ENCODE results near the gene OPHN1.

The OPHN1 gene

GRCh38 chrX:68254738-68255645 is 178.3 kb downstream of the OPHN1 start:
- no peak for DNase-seq (ENCODE audit: low read depth, low spot score)

DNA sequence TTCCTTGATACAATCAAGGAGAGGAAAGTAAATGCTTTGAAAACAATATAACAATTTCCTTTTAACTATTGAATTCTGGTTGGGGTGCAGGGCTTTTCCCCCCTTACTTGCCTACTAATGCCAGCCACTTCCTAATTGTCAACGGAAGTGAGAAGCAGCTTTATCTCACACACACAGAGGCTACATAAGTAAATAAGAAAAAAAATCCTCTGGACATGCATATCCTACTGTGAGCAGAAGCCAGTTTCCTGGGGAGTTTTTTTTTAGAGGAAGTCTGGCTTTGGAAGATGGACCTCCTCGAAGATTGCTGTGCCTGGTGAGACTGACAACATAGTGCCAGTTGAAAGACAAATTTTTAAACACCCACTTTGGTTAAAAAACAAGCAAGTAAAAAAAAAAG is 180.6 kb downstream of the OPHN1 start:
- no peak for DNase-seq (ENCODE audit: low read depth, low spot score)

- DNase-seq (ENCODE audit: low read depth, low spot score): no peak
These were observed 183.4 kb downstream of the OPHN1 start for GRCh38 chrX:68249903-68250302.

- DNase-seq (ENCODE audit: low read depth, low spot score): no peak
These were observed 183.9 kb downstream of the OPHN1 start for GRCh38 chrX:68249401-68249831.

DNA sequence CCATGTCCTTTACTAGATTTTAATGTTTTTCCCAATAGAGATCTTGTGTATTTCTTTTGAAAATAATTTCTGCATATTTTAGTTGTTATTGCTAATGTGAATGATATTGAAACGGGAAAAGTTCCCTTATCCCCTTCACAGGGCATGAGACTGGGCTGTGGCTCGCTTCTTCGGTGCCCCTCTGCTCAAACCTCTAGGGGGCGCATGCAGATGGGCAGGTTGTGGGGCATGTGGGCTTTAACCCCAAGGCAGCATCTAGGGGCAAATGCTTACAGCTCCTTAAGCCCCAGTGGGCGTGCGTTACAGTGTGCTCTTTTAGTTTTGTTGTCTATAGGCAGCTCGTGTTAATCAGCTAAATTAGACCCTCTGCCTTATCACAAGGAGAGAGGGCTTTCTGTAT is 194.7 kb downstream of the OPHN1 start:
- DNase-seq (ENCODE audit: low read depth, low spot score): no peak

DNA sequence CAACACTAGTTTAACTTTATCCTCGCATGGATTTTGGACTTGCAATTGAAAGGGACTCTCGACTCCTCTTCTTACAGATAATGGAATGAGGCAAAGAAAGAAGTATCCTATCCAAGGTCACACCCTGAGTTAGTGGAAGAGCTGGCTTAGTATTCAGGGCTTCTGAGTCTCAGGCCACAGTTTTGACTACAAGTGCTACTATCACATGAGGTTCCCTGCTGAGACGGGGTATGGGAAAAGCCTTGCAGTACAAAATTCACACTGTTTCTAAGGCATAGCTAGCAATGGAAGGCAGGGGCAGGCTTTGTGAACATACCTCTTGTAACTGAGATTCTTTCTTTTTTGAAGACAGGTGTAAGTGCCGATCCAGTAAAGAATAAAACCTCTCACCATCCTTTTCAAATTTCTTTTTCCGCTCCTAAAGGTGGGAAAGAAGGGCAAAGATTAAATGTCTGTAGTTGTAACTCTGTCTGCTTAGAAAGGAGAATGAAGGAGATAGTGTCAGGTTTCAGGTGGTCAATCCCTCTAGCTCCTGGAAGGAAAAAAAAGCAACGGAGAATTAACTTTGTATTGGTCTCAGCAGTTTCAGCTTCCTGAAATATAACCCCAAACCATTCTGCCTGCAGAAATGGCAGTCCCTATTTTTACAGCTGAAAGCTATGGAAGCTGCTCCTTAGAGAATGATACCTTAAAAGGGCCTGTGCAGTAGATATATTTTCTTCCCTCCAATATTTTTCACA is 199.0 kb downstream of the OPHN1 start:
- no peak for DNase-seq (ENCODE audit: low read depth, low spot score)

DNA sequence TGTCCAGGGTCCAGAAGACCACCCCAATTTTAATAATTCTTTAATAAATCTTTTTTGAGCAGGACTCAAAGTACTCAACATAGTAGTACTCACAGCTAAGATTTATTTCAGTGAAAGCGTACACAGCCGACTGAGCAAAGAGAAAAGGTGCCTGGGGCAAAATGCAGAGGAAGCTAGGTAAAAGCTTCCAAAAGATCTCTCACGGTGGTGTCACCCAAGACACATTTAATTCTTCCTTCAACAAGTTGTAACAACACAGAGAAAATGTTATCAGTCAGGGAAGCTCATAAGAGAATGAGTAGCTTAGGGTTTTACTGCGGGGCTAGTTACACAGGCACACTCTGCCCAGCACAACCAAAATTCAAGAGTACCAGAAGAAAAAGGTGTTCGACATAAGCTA is 201.1 kb downstream of the OPHN1 start:
- no peak for DNase-seq (ENCODE audit: low read depth, low spot score)

DNA sequence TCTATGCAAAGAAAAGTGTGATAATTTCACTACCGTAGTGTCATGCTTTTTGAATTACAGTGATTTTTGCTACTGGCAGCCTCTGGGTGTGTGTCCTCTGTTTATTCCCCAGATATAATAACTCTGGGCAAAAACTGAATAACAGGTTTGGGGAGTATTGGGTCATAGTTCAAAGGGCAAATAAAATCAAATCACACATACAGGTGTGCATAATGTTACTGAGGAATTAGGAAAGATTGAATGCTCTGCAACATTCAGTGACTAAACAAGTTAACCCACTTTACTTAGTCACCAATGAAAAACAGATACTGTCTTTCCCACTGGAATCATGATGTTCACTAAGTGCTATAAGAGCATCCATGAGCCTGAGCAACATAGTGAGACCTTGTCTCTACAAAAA is 224.3 kb downstream of the OPHN1 start:
- no peak for DNase-seq (ENCODE audit: low read depth, low spot score)

GRCh38 chrX:68204521-68205038 is 228.7 kb downstream of the OPHN1 start:
- no peak for DNase-seq (ENCODE audit: low read depth, low spot score)

DNA sequence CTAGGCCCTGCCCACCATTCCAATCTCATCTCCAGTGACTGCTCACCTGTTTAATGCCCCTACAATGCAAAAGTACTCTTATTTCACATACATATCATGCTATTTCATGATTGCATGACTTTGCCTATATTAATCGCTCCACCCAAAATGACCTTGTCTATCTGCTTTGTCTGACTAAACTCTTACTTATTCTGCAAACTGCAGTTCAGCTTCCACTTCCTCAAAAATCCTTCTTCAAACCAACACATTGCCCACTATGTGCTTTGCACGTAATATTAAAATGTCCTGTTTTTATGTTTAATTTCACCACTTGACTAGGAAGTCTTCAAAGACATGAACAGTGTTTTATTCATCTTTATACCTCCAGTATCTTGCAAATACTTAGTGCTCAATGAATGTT is 229.6 kb downstream of the OPHN1 start:
- DNase-seq (ENCODE audit: low read depth, low spot score): no peak

- DNase-seq (ENCODE audit: low read depth, low spot score): no peak
These were observed 230.1 kb downstream of the OPHN1 start for GRCh38 chrX:68203211-68203610.

GRCh38 chrX:68199062-68199848 is 234.0 kb downstream of the OPHN1 start:
- no peak for DNase-seq (ENCODE audit: low read depth, low spot score)

DNA sequence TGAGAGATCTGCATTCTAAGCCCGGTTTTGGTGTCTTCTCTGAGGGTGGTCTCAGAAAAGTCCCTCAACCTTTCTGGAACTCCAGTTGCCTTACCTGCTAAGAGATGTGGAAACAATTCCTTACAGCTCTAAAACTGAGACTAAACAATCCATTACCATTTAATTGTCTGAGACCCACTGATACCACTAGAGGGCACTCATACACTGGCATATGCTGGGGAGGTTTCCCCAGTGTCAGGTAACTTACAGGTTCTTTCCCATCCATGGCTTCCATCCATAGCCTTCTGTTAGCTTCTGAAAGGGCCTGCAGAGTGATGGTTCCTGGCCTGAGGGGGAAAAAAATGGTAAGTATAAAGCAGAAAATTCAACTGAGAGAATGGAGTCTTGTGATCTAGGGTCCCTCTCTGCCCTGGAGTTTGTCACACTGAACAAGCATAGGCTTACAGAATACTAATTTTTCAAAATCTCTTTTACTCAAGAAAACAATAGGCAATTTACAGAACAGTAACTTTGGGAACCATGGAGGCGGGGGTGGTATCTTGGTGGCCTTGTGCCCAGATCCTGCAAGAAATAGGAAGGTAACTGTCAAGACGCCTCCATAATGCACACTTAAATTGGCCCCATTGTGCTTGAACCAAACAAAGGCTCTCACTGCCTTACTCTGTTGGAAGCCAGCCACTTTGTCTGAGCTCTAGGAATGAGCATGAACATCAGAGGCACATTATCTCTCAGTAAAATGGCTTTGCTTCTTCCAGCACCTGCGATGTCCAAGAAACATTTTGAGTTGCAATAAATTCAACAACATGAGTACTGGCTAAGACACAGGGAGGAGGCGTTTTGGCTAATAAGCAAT is 236.1 kb downstream of the OPHN1 start:
- no peak for DNase-seq (ENCODE audit: low read depth, low spot score)

DNA sequence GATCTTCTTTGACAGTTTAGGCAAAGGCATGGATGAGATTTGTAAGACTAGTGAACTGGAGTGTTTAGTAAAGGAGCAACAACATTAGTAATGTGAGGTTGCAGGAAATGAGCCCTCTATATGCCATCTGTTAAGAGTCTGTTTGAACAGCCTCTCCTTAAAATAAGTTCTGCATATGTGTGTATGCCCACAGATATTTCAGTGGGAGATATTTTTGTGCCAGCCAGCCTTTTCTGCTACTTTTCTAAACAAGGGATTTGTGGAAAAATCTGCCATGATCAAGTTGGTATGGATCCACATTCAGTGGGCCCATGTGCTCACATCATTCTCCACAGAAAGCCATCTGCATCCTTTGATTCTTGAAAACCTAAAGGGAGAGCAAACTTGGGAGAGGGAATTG is 237.7 kb downstream of the OPHN1 start:
- DNase-seq (ENCODE audit: low read depth, low spot score): no peak

DNA sequence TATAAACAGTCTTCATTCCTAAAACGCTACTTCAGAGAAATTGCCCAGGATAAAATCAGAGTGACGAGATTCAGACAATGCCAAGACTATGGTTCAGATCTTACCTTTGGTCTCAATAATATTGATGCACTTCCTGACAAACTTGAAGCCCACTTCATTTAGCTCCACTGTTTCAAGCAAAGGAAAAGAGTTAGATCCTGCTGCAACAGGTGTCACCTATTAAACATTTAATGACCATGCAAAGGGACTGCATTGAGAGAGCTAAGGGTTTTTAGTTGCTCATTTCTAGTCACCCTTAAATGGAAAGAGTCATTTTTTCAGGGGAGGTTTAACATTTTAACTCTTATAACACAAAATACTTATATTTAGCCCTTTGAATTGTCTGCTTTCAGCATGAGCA is 239.5 kb downstream of the OPHN1 start:
- DNase-seq (ENCODE audit: low read depth, low spot score): no peak

DNA sequence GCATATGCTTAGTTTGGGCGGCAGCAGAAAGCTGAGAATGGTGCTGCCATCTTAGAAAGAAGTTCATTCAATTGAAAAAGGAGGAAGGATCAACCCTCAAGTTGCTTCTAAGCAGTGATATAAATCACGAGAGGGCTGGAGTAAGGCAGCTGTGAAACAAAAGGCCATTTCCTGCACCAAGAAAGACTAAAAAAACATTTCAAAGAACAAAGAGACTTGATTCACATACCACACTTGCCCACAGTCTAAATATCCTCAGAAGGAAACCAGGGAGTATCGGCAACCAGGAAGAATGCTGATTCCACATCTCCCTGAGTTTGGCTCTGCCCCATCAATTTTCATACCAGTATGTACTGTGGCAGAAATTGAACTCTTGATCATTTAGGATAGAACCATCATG is 240.1 kb downstream of the OPHN1 start:
- DNase-seq (ENCODE audit: low read depth, low spot score): no peak

GRCh38 chrX:68190799-68191198 is 242.5 kb downstream of the OPHN1 start:
- DNase-seq (ENCODE audit: low read depth, low spot score): no peak

DNA sequence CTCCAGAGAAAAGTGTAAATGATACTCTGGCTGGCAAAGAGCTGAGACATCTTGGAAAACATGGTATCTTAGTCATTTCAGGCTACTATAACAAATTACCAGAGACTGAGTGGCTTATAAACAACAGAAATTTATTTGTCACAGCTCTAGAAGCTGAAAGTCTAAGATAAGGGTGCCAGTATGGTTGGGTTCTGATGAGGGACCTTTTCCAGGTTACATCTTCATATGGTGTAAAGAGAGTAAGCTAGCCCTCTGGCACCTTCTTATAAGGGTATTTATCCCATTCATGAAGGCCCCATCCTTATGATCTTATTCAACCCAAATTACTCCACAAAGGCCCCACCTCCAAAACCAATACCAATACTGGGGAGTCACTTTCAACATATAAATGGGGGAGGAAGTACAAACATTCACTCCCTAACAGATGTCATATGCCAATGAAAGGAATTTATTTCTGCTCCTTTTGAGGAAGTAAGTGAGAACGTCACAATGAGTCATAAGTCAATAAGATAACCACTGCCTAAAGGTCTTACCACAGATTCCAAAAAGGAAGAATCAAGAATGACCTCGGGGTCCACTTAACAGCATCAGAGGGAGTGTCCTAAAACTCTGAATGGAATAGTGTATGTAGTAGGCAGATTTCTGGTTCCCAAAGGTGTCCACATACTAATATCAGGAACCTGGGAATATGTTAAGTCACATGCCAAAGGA is 246.6 kb downstream of the OPHN1 start:
- no peak for DNase-seq (ENCODE audit: low read depth, low spot score)

DNA sequence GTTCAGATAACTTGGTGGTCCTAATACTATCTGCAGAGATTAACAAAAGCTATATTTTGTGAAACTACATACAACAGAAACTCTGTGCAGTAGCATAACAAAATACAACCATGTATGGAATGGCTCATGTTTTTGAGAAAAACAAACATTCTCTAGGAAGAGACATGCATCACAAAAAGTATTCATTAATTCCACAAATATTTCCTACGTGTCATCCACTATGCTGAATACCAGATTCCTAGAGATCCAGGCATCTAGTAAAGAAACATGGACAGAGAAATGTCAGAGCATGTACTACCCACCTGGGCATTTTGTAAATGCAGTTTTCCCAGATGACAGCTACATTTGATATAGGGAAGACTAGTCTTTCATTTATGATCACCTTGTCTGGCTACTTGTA is 248.1 kb downstream of the OPHN1 start:
- DNase-seq (ENCODE audit: low read depth, low spot score): no peak

- DNase-seq (ENCODE audit: low read depth, low spot score): no peak
These were observed 249.6 kb downstream of the OPHN1 start for GRCh38 chrX:68183612-68184214.
